Measurements from ENCODE around the gene MVB12B. TPM values are rescaled to one million over a fixed set of nuclear protein-coding genes. Genes with fewer than 3 reads are reported as not detected.
A peak's percentile ranks its signal among the peaks of the same experiment; 100 is the strongest.

MVB12B gene
- polyA plus RNA-seq, 6 donors from 2014 or later: 1.2 to 2.6 (median 2.5) TPM; not detected in 1

GRCh38 chr9:126363847-126364671 is 37.4 kb downstream of the MVB12B start:
- H3K4me1 Mint-ChIP-seq: peaks cover 0 to 5% (median 4%) of the 10 kb centered on the region in 3 donors
- no peak overlapping the region for H3K4me3 Mint-ChIP-seq
- H3K27me3 Mint-ChIP-seq: no peaks in the 10 kb centered on the region
- DNase-seq (no peak), ATAC-seq (ENCODE audit: low read depth in 2 of 2) (no peak)
- H3K27ac Mint-ChIP-seq: no peak overlapping the region
- peaks cover 5 to 46% (median 32%) of the 10 kb centered on the region in 7 donors for H3K9me3 Mint-ChIP-seq
- peaks cover 33 to 40% of the 10 kb centered on the region in 2 donors for H3K36me3 Mint-ChIP-seq

GRCh38 chr9:126365780-126366179 is 39.2 kb downstream of the MVB12B start:
- peaks cover 0 to 5% (median 4%) of the 10 kb centered on the region in 3 donors for H3K4me1 Mint-ChIP-seq
- no peak for ATAC-seq (ENCODE audit: low read depth in 2 of 2)

GRCh38 chr9:126366366-126367011 is 39.9 kb downstream of the MVB12B start:
- DNase-seq: no peak
- Mint-ChIP-seq H3K4me3 (peak overlapping the region in 2 of 8 donors; percentile 2 to 30), H3K36me3 (peaks cover 17 to 31% of the 10 kb centered on the region in 2 donors), H3K4me1 (peaks cover 0 to 5% (median 4%) of the 10 kb centered on the region in 3 donors), H3K27me3 (no peaks in the 10 kb centered on the region), H3K27ac (peak overlapping the region in 2 of 6 donors; percentile 55 to 85), H3K9me3 (peaks cover 0 to 30% (median 20%) of the 10 kb centered on the region in 7 donors)
- no peak for ATAC-seq (ENCODE audit: low read depth in 2 of 2)

More at GRCh38 chr9:126365780-126366179, 39.2 kb downstream of the MVB12B start:
- Mint-ChIP-seq H3K27me3 (no peaks in the 10 kb centered on the region), H3K4me3 (no peak overlapping the region), H3K9me3 (peaks cover 4 to 34% (median 23%) of the 10 kb centered on the region in 7 donors), H3K36me3 (peaks cover 22 to 37% of the 10 kb centered on the region in 2 donors), H3K27ac (no peak overlapping the region)
- DNase-seq: no peak

GRCh38 chr9:126367139-126367538 is 40.5 kb downstream of the MVB12B start:
- ATAC-seq (ENCODE audit: low read depth in 2 of 2): no peak
- peaks cover 0 to 5% (median 4%) of the 10 kb centered on the region in 3 donors for H3K4me1 Mint-ChIP-seq
- DNase-seq: no peak
- peaks cover 0 to 23% (median 14%) of the 10 kb centered on the region in 7 donors for H3K9me3 Mint-ChIP-seq
- H3K4me3 Mint-ChIP-seq: no peak overlapping the region
- no peaks in the 10 kb centered on the region for H3K27me3 Mint-ChIP-seq
- H3K36me3 Mint-ChIP-seq: peaks cover 12 to 31% of the 10 kb centered on the region in 2 donors
- peak overlapping the region in 1 of 6 donors; percentile 85 for H3K27ac Mint-ChIP-seq

- Mint-ChIP-seq H3K36me3 (peaks cover 12 to 31% of the 10 kb centered on the region in 2 donors), H3K27ac (peak overlapping the region in 1 of 6 donors; percentile 85), H3K4me3 (no peak overlapping the region), H3K4me1 (peaks cover 0 to 5% (median 4%) of the 10 kb centered on the region in 3 donors), H3K27me3 (no peaks in the 10 kb centered on the region), H3K9me3 (peaks cover 0 to 20% (median 11%) of the 10 kb centered on the region in 7 donors)
- ATAC-seq (ENCODE audit: low read depth in 2 of 2): no peak
- DNase-seq: no peak
These were observed 41.0 kb downstream of the MVB12B start for GRCh38 chr9:126367616-126368015.

GRCh38 chr9:126368020-126368419 is 41.4 kb downstream of the MVB12B start:
- ATAC-seq (ENCODE audit: low read depth in 2 of 2) (no peak), DNase-seq (no peak)
- no peak overlapping the region for H3K4me3 Mint-ChIP-seq
- no peaks in the 10 kb centered on the region for H3K27me3 Mint-ChIP-seq
- H3K36me3 Mint-ChIP-seq: peaks cover 12 to 31% of the 10 kb centered on the region in 2 donors
- H3K4me1 Mint-ChIP-seq: peaks cover 0 to 5% (median 4%) of the 10 kb centered on the region in 3 donors
- peaks cover 0 to 19% (median 9%) of the 10 kb centered on the region in 7 donors for H3K9me3 Mint-ChIP-seq
- H3K27ac Mint-ChIP-seq: no peak overlapping the region

GRCh38 chr9:126371007-126371870 is 44.6 kb downstream of the MVB12B start:
- ATAC-seq (ENCODE audit: low read depth in 2 of 2) (no peak), DNase-seq (no peak)
- no peak overlapping the region for H3K4me3 Mint-ChIP-seq
- H3K36me3 Mint-ChIP-seq: peaks cover 0 to 15% of the 10 kb centered on the region in 2 donors
- no peak overlapping the region for H3K27ac Mint-ChIP-seq
- peaks cover 4 to 9% (median 7%) of the 10 kb centered on the region in 3 donors for H3K4me1 Mint-ChIP-seq
- no peaks in the 10 kb centered on the region for H3K27me3 Mint-ChIP-seq
- H3K9me3 Mint-ChIP-seq: peaks cover 0 to 3% (median 0%) of the 10 kb centered on the region in 7 donors

- Mint-ChIP-seq H3K27ac (peak overlapping the region in 2 of 6 donors; percentile 16 to 58), H3K4me3 (no peak overlapping the region), H3K9me3 (no peaks in the 10 kb centered on the region), H3K36me3 (peaks cover 0 to under 1% of the 10 kb centered on the region in 2 donors), H3K27me3 (peaks cover 0 to 4% (median 0%) of the 10 kb centered on the region in 3 donors), H3K4me1 (peaks cover 4 to 10% (median 7%) of the 10 kb centered on the region in 3 donors)
- ATAC-seq (ENCODE audit: low read depth in 2 of 2) (no peak), DNase-seq (no peak)
These were observed 46.1 kb downstream of the MVB12B start for GRCh38 chr9:126372716-126373115.

GRCh38 chr9:126373241-126373640 is 46.6 kb downstream of the MVB12B start:
- peaks cover 4 to 10% (median 7%) of the 10 kb centered on the region in 3 donors for H3K4me1 Mint-ChIP-seq
- ATAC-seq (ENCODE audit: low read depth in 2 of 2) (no peak), DNase-seq (no peak)
- peak overlapping the region in 1 of 6 donors; percentile 13 for H3K27ac Mint-ChIP-seq
- peaks cover 0 to 4% (median 0%) of the 10 kb centered on the region in 3 donors for H3K27me3 Mint-ChIP-seq
- no peaks in the 10 kb centered on the region for H3K36me3 Mint-ChIP-seq
- no peak overlapping the region for H3K4me3 Mint-ChIP-seq
- no peaks in the 10 kb centered on the region for H3K9me3 Mint-ChIP-seq

- Mint-ChIP-seq H3K36me3 (no peaks in the 10 kb centered on the region), H3K9me3 (no peaks in the 10 kb centered on the region), H3K27me3 (peaks cover 0 to 4% (median 0%) of the 10 kb centered on the region in 3 donors), H3K27ac (no peak overlapping the region), H3K4me3 (no peak overlapping the region), H3K4me1 (peaks cover 4 to 10% (median 7%) of the 10 kb centered on the region in 3 donors)
- DNase-seq: no peak
- no peak for ATAC-seq (ENCODE audit: low read depth in 2 of 2)
These were observed 47.7 kb downstream of the MVB12B start for GRCh38 chr9:126374366-126374781.

GRCh38 chr9:126375386-126375785 is 48.8 kb downstream of the MVB12B start:
- no peaks in the 10 kb centered on the region for H3K36me3 Mint-ChIP-seq
- ATAC-seq (ENCODE audit: low read depth in 2 of 2) (no peak), DNase-seq (no peak)
- H3K4me3 Mint-ChIP-seq: no peak overlapping the region
- H3K27ac Mint-ChIP-seq: peak overlapping the region in 1 of 6 donors; percentile 79
- peaks cover 4 to 10% (median 7%) of the 10 kb centered on the region in 3 donors for H3K4me1 Mint-ChIP-seq
- H3K9me3 Mint-ChIP-seq: no peaks in the 10 kb centered on the region
- H3K27me3 Mint-ChIP-seq: peaks cover 0 to 4% (median 0%) of the 10 kb centered on the region in 3 donors

- H3K9me3 Mint-ChIP-seq: no peaks in the 10 kb centered on the region
- H3K4me1 Mint-ChIP-seq: peaks cover 4 to 10% (median 7%) of the 10 kb centered on the region in 3 donors
- peaks cover 0 to 4% (median 0%) of the 10 kb centered on the region in 3 donors for H3K27me3 Mint-ChIP-seq
- H3K36me3 Mint-ChIP-seq: no peaks in the 10 kb centered on the region
- no peak for ATAC-seq (ENCODE audit: low read depth in 2 of 2)
- peak overlapping the region in 1 of 6 donors; percentile 42 for H3K27ac Mint-ChIP-seq
- DNase-seq: no peak
- no peak overlapping the region for H3K4me3 Mint-ChIP-seq
These were observed 49.9 kb downstream of the MVB12B start for GRCh38 chr9:126376311-126377175.

All from naive B cell (primary cell).